Measurements from ENCODE around the gene BTNL9.
"Not testable (repeated sequence)": the region's sequence is repeated elsewhere in the genome, so short reads cannot be mapped to it uniquely, and the experiment has no call there.

The BTNL9 gene

GRCh38 chr5:181043285-181044092 is 3.4 kb downstream of the BTNL9 start:
- no peak for DNase-seq (ENCODE audit: low read depth)

- DNase-seq (ENCODE audit: low read depth) = no peak
Measured at GRCh38 chr5:181044093-181044599, 4.1 kb downstream of the BTNL9 start.

- no peak for DNase-seq (ENCODE audit: low read depth)
Measured at GRCh38 chr5:181044662-181045305, 4.7 kb downstream of the BTNL9 start.

- no peak for DNase-seq (ENCODE audit: low read depth)
Measured at GRCh38 chr5:181045316-181045715, 5.2 kb downstream of the BTNL9 start.

- DNase-seq (ENCODE audit: low read depth) = not testable (repeated sequence)
Measured at GRCh38 chr5:181045857-181046256, 5.8 kb downstream of the BTNL9 start.

- no peak for DNase-seq (ENCODE audit: low read depth)
Measured at GRCh38 chr5:181047288-181047687, 7.2 kb downstream of the BTNL9 start.

- DNase-seq (ENCODE audit: low read depth) = no peak
Measured at GRCh38 chr5:181047921-181048320, 7.9 kb downstream of the BTNL9 start.

GRCh38 chr5:181050016-181050415 is 9.9 kb downstream of the BTNL9 start:
- DNase-seq (ENCODE audit: low read depth) = no peak

- no peak for DNase-seq (ENCODE audit: low read depth)
Measured at GRCh38 chr5:181051841-181052671, 12.0 kb downstream of the BTNL9 start.

- DNase-seq (ENCODE audit: low read depth) = no peak
Measured at GRCh38 chr5:181052672-181053487, 12.8 kb downstream of the BTNL9 start.

- no peak for DNase-seq (ENCODE audit: low read depth)
Measured at GRCh38 chr5:181053488-181054121, 13.5 kb downstream of the BTNL9 start.

- DNase-seq (ENCODE audit: low read depth) = no peak
Measured at GRCh38 chr5:181054138-181054537, 14.1 kb downstream of the BTNL9 start.

GRCh38 chr5:181054871-181055459 is 14.9 kb downstream of the BTNL9 start:
- no peak for DNase-seq (ENCODE audit: low read depth)

- no peak for DNase-seq (ENCODE audit: low read depth)
Measured at GRCh38 chr5:181056431-181056830, 16.4 kb downstream of the BTNL9 start.

- DNase-seq (ENCODE audit: low read depth) = no peak
Measured at GRCh38 chr5:181058321-181058720, 18.3 kb downstream of the BTNL9 start.

- DNase-seq (ENCODE audit: low read depth) = no peak
Measured at GRCh38 chr5:181058786-181059296, 18.8 kb downstream of the BTNL9 start.

GRCh38 chr5:181059297-181060230 is 19.5 kb downstream of the BTNL9 start:
- no peak for DNase-seq (ENCODE audit: low read depth)

- DNase-seq (ENCODE audit: low read depth) = no peak
Measured at GRCh38 chr5:181060231-181060590, 20.1 kb downstream of the BTNL9 start.

GRCh38 chr5:181060924-181061323 is 20.9 kb downstream of the BTNL9 start:
- DNase-seq (ENCODE audit: low read depth) = no peak
